Peyer's patch (tissue), 4 donors: ENCODE data around the gene ADRA2C.

Experiments used
- POLR2A ChIP-seq, 2 donors: fragments of 450-650 bp; IDR thresholded peaks; one replicate each; pipeline ENCODE4 v1.5.1; 2017; ENCODE audit warnings: antibody characterized with exemption in 2 of 2, mild to moderate bottlenecking in 2 of 2, moderate library complexity in 2 of 2
- TF ChIP-seq, protein P1 (sequence below), 6 experiments: fragments of 450-650 bp in 4 of 6; fragments of 200-600 bp in 2 of 6; sonication (generic) in 1 of 6; IDR thresholded peaks; one replicate each; pipeline ENCODE4 v1.5.1; 2017 to 2019; ENCODE audit warnings: antibody characterized with exemption in 6 of 6, mild to moderate bottlenecking in 3 of 6, moderate library complexity in 1 of 6

DNA sequence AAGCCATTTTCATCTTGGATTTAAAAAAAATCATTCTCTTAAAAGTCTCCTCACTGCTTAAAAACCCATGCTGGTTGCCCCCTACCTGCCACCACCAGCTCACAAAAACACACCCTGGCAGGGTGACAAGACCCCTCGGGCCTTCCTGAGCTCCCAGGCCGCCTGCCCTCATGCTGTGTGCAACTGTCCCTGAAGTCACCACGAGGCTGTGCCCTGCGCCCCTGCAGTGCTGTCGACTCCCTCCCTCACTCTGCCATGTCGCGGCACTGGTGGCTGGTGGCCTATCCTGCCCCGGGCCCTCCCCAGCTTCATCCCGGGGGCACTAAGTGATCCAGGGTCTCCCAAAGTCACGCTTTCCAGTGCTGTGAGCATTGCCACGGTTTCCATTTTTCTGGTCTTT is 46.3 kb upstream of the ADRA2C start:
- TF ChIP-seq, protein P1, sequence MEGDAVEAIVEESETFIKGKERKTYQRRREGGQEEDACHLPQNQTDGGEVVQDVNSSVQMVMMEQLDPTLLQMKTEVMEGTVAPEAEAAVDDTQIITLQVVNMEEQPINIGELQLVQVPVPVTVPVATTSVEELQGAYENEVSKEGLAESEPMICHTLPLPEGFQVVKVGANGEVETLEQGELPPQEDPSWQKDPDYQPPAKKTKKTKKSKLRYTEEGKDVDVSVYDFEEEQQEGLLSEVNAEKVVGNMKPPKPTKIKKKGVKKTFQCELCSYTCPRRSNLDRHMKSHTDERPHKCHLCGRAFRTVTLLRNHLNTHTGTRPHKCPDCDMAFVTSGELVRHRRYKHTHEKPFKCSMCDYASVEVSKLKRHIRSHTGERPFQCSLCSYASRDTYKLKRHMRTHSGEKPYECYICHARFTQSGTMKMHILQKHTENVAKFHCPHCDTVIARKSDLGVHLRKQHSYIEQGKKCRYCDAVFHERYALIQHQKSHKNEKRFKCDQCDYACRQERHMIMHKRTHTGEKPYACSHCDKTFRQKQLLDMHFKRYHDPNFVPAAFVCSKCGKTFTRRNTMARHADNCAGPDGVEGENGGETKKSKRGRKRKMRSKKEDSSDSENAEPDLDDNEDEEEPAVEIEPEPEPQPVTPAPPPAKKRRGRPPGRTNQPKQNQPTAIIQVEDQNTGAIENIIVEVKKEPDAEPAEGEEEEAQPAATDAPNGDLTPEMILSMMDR (IDR thresholded peaks at IDR 0.05), result no peak
- TF ChIP-seq POLR2A (IDR thresholded peaks at IDR 0.05), result no peak
